NB4 (cell line): ENCODE results near the gene TMEM125.

Experiments
- DNase-seq: peaks from one replicate; pipeline ENCODE4 v3.0.0; 2010; ENCODE audit warnings: low read depth
- H3K4me3 ChIP-seq: one replicate; pipeline ENCODE4 v1.5.1; 2011; ENCODE audit warnings: mild to moderate bottlenecking, low read depth, low read length, moderate library complexity
- MYC ChIP-seq: IDR thresholded peaks from 2 replicates; pipeline ENCODE4 v1.6.1; 2011; ENCODE audit warnings: low read depth, low read length
- POLR2A ChIP-seq: IDR thresholded peaks from 2 replicates; pipeline ENCODE4 v1.6.1; 2011; ENCODE audit warnings: mild to moderate bottlenecking; ENCODE audit not compliant: insufficient read length; ENCODE audit errors: extremely low read depth
- TF ChIP-seq, protein P1 (sequence below): IDR thresholded peaks from 2 replicates; pipeline ENCODE4 v1.6.1; 2011; ENCODE audit warnings: low read depth, low read length
- TF ChIP-seq, protein P2 (sequence below): IDR thresholded peaks from one replicate; pipeline ENCODE4 v1.5.1; 2012; ENCODE audit warnings: low read depth, low read length

Gene TMEM125

DNA sequence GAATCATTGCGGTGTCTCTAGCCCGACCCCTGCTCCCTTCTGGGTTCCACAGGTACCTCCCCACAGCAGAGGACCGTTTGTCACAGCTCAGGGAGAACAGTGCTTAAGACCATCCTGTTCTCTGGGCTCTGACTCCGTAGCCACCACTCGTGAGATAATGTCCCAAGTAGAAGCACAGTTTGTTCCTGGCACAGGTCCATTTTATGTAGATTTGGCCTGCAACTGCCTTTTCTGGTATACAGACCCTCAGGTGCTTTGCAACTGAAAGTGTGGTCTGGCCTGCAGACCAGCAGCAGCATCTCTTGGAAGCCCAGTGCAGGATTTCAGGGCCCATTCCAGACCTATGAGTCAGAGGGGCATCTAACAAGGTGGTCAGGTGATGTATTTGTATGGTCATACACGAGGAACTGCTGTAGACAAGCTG, 28.4 kb upstream of the TMEM125 start:
- no peak overlapping the region for H3K4me3 ChIP-seq
- DNase-seq = no peak
- TF ChIP-seq MYC (no peak), POLR2A (no peak)
- TF ChIP-seq, protein P1, sequence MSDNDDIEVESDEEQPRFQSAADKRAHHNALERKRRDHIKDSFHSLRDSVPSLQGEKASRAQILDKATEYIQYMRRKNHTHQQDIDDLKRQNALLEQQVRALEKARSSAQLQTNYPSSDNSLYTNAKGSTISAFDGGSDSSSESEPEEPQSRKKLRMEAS = no peak
- TF ChIP-seq, protein P2, sequence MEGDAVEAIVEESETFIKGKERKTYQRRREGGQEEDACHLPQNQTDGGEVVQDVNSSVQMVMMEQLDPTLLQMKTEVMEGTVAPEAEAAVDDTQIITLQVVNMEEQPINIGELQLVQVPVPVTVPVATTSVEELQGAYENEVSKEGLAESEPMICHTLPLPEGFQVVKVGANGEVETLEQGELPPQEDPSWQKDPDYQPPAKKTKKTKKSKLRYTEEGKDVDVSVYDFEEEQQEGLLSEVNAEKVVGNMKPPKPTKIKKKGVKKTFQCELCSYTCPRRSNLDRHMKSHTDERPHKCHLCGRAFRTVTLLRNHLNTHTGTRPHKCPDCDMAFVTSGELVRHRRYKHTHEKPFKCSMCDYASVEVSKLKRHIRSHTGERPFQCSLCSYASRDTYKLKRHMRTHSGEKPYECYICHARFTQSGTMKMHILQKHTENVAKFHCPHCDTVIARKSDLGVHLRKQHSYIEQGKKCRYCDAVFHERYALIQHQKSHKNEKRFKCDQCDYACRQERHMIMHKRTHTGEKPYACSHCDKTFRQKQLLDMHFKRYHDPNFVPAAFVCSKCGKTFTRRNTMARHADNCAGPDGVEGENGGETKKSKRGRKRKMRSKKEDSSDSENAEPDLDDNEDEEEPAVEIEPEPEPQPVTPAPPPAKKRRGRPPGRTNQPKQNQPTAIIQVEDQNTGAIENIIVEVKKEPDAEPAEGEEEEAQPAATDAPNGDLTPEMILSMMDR = no peak

DNA sequence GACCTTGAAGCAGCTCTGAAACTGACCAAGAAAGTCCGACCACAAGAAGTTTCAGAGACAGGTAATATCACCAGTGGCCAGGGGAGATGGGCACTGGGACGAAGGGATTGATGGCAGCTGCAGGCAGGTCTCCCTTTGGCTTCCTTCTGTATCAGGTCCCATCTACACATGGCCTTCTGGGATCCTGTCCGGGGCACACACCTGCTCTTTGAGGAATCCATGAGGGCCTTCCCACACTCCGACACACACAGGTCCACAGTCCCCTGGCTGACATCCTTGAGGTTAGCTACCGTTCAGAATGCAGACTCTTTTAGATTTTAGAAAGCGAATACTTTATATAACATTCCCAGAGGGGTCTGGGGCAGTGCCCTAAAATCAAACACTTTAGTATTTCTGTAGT, 26.5 kb upstream of the TMEM125 start:
- no peak for TF ChIP-seq POLR2A
- TF ChIP-seq, protein P2 = no peak
- TF ChIP-seq, protein P1 = no peak
- no peak for TF ChIP-seq MYC
- no peak overlapping the region for H3K4me3 ChIP-seq

DNA sequence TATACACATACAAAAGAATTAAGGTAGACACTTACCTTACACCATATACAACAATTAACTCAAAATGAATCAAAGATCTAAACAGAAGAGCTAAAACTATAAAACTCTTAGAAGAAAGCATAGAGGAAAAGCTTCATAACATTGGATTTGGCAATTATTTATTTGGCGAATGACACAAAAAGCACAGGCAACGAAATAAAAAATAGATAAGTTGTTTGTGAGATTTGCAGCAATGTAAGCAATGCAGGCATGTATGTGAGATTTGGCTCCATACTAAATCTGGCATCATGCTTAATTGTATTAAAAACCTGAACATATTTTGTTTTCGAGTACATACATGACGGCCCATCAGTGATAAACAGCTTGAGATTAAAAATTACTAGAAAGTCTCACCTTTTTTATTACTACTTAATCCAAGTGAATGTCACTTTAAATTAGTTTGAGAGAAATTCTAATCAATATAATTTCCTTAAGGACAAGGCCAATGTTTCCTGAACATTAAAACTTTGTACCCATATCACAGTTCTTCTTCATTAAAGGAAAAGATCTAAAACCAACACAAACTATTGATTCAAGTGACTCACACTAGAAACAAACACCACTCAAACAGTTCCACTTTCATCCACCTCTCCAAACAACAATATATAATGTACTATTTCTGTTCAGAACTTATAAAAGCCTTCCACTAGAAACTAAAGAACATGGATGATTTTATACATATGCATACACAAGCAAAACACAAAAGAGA, 23.1 kb upstream of the TMEM125 start:
- DNase-seq = no peak

More for the DNA sequence above, 26.5 kb upstream of the TMEM125 start:
- DNase-seq = no peak

DNA sequence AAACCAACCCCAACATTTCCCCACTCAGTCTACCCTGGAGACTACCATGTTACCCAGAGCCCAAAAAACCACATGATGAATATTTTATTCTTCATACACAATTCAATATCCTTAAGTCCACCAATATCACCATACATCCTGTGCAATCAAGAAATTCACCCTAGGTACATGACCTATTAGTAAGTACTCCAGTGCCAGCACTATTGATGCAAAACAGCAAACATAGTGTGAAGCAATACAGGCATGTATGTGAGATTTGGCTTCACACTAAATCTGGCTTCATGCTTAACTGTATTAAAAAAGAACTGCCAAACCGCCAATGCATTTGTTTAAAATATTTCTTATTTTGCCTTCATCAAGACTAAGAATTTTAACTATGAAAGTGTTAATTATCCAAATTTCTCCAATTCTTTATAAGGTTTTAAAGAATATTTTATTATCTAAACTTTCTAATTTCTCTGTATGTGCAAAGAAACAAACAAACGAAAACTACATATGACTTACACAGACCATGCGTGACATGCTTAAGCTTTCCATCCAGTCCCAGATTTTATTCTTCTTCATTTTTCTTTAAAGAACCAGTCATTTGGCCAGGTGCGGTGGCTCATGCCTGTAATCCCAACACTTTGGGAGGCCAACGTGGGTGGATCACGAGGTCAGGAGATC, 22.4 kb upstream of the TMEM125 start:
- TF ChIP-seq, protein P2 = no peak
- no peak for TF ChIP-seq POLR2A
- TF ChIP-seq, protein P1 = no peak
- H3K4me3 ChIP-seq = no peak overlapping the region
- no peak for DNase-seq

More for the DNA sequence above, 23.1 kb upstream of the TMEM125 start:
- H3K4me3 ChIP-seq = no peak overlapping the region
- TF ChIP-seq MYC = no peak
- TF ChIP-seq POLR2A = no peak
- TF ChIP-seq, protein P1 = no peak
- TF ChIP-seq, protein P2 = no peak

DNA sequence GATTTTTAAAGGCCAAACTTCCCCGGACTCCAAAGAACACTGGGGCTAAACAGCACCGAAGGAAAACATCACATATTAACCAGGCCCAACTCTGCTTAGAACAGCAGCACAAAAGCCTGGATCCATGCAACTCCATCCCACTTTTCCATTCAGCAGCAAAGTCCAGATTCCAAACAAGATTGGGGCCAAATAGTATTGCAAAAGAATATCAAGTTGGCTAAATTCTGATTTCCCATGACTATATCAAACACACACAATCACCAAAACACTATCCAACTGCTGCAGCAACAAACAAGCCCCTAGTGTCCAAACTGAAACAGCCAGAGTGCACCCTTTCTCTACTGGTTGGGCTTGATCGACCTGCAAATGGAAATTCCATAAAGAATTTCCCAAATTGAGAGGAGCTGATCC, 19.4 kb upstream of the TMEM125 start:
- H3K4me3 ChIP-seq = no peak overlapping the region
- TF ChIP-seq, protein P2 = no peak
- TF ChIP-seq, protein P1 = no peak
- no peak for TF ChIP-seq POLR2A
- TF ChIP-seq MYC = no peak
- no peak for DNase-seq
